ENCODE data around the gene KIAA1958. TPM values are rescaled to one million over a fixed set of nuclear protein-coding genes. Genes with fewer than 3 reads are reported as not detected.

Gene KIAA1958
- total and polyA plus RNA-seq, 10 of the 15 experiments (the other 5 are each of a cell fraction or from before 2014, with no cell fraction given) = 0.53 to 8.7 (median 4.0) TPM

- in situ Hi-C loops (cut with MboI) = no loop called here
- FAIRE-seq = no peak
- H3K27ac ChIP-seq (ENCODE audit: control insufficient read depth, insufficient read depth) = no peak overlapping the region
- H4K20me1 ChIP-seq (ENCODE audit: control insufficient read depth, insufficient read depth) = no peaks in the 10 kb centered on the region
- TF ChIP-seq ESRRA (IDR thresholded peaks at IDR 0.05; ENCODE audit: low read length) (no peak), HCFC1 (IDR thresholded peaks at IDR 0.05; ENCODE audit: low read length) (no peak), REST (IDR thresholded peaks at IDR 0.05; ENCODE audit: low read depth, low read length) (no peak), RELB (IDR thresholded peaks at IDR 0.05; ENCODE audit: low read depth) (no peak), MTA3 (IDR thresholded peaks at IDR 0.05; ENCODE audit: borderline replicate concordance, low read length) (no peak), CBFB (IDR thresholded peaks at IDR 0.05; ENCODE audit: low read depth) (no peak), RBBP5 (conservative IDR thresholded peaks at IDR 0.05) (no peak), ZNF384 (IDR thresholded peaks at IDR 0.05; ENCODE audit: borderline replicate concordance, low read depth, low read length) (no peak), SP1 (IDR thresholded peaks at IDR 0.05; ENCODE audit: low read depth, low read length) (no peak), IRF5 (IDR thresholded peaks at IDR 0.05; ENCODE audit: borderline replicate concordance) (no peak), SMAD1 (IDR thresholded peaks at IDR 0.05; ENCODE audit: low read depth, partially characterized antibody) (no peak), CREM (IDR thresholded peaks at IDR 0.05; ENCODE audit: low read depth) (no peak), RELA (IDR thresholded peaks at IDR 0.05; ENCODE audit: borderline replicate concordance, partially characterized antibody) (no peak), ZNF217 (IDR thresholded peaks at IDR 0.05) (no peak), SMAD5 (IDR thresholded peaks at IDR 0.05; ENCODE audit: low read depth) (no peak), ZSCAN29 (IDR thresholded peaks at IDR 0.05) (no peak), EED (IDR thresholded peaks at IDR 0.05; ENCODE audit: low read depth) (no peak)
- H3K79me2 ChIP-seq (ENCODE audit: control insufficient read depth, insufficient read depth, low read length) = no peaks in the 10 kb centered on the region
- ChIA-PET CTCF (interaction anchor here (1.6 kb wide), 1 partner anchor 203 kb away, joined by 4 read pairs; no protein-coding TSS in a partner anchor), SMC1A (ENCODE audit: uncharacterized antibody, unreplicated experiment) (no interaction called here), RAD21 (ENCODE audit: unreplicated experiment) (no interaction called here), POLR2A (interaction anchor here (0.7 kb wide), 1 partner anchor 255 kb away, joined by 4 read pairs; the partner anchor contains the start of gene INIP)
- H3K9ac ChIP-seq (ENCODE audit: control insufficient read depth, insufficient read depth, low read length) = no peak overlapping the region
- no peak for ATAC-seq
- H3K4me1 ChIP-seq (ENCODE audit: control insufficient read depth, insufficient read depth, low read length) = no peaks in the 10 kb centered on the region
- intact Hi-C loops (cut with micrococcal nuclease; ENCODE audit: unreplicated experiment) = no loop called here
- H2AFZ ChIP-seq (ENCODE audit: control insufficient read depth, low read depth, low read length) = no peak overlapping the region
- no peak overlapping the region for H3K4me3 ChIP-seq
- DNase-seq (ENCODE audit: low read depth, low spot score) = no peak
- WGBS (ENCODE audit: insufficient coverage, insufficient replicate concordance, low lambda C conversion rate, missing lambda C conversion rate) = 96% methylated on average over 1 of the region's 1 CpG
- no peaks in the 10 kb centered on the region for H3K27me3 ChIP-seq (replicated peaks in 1 of 2; ENCODE audit: control insufficient read depth in 2 of 2, insufficient read depth in 2 of 2, low read length in 1 of 2)
- BruUV-seq (replicated peaks) = no TSS peak
- no peak overlapping the region for H3K4me2 ChIP-seq (ENCODE audit: control insufficient read depth, insufficient read depth)
- H3K36me3 ChIP-seq (ENCODE audit: control insufficient read depth in 2 of 2, insufficient read depth in 2 of 2, low read length in 1 of 2) = no peaks in the 10 kb centered on the region; a peak in 1 of 4 replicates
- no peaks in the 10 kb centered on the region; the same call in 2 of the 3 replicates for H3K9me3 ChIP-seq (replicated peaks; ENCODE audit: control insufficient read depth, insufficient read depth, low read length)
Observed at GRCh38 chr9:112462855-112463254, 23.8 kb upstream of the KIAA1958 start.

Data from GM12878 (cell line).